Cardiac muscle cell (in vitro differentiated cells and primary cell): Measurements from ENCODE around the gene IST1. TPM values are rescaled to one million over a fixed set of nuclear protein-coding genes. Genes with fewer than 3 reads are reported as not detected.

Source experiments
- DNase-seq, 2 donors: peaks; one replicate each; pipeline versions ENCODE4 v3.0.0 to v3.0.0-alpha.2; 2010 to 2017; ENCODE audit warnings: low read depth in 1 of 2, low spot score in 1 of 2
- H3K27ac ChIP-seq: fragments of 200-600 bp; sonication (generic); 2 replicates; pipeline ENCODE4 v1.5.1; 2016
- H3K27me3 ChIP-seq: fragments of 200-600 bp; sonication (generic); 2 replicates; pipeline ENCODE4 v1.6.0; 2016; ENCODE audit warnings: control low read depth
- H3K36me3 ChIP-seq: fragments of 200-600 bp; sonication (generic); 2 replicates; pipeline ENCODE4 v1.5.1; 2016; ENCODE audit warnings: control low read depth
- H3K4me1 ChIP-seq: fragments of 200-600 bp; sonication (generic); 2 replicates; pipeline ENCODE4 v1.8.1; 2017; ENCODE audit warnings: low read depth, mild to moderate bottlenecking, mixed run types
- H3K4me3 ChIP-seq: fragments of 200-600 bp; sonication (generic); 2 replicates; pipeline ENCODE4 v1.5.1; 2016; ENCODE audit warnings: mild to moderate bottlenecking
- H3K9me3 ChIP-seq: fragments of 200-600 bp; sonication (generic); 2 replicates; pipeline ENCODE4 v1.5.1; 2017; ENCODE audit warnings: low read depth, mild to moderate bottlenecking, control low read depth
- polyA plus RNA-seq: library from polyadenylated mRNA; unstranded; fragments of >200 nt; fragmentation: Nextera tagmentation; extraction: Ambion mirVana; gene quantifications from 2 replicates; pipeline ENCODE4 v1.2.1, GENCODE V29; 2016
- total RNA-seq: library from RNA; depleted of rRNA; stranded (reverse); fragments of >200 nt; gene quantifications from 2 replicates; pipeline ENCODE4 v1.2.3, GENCODE V29; 2016
- TF ChIP-seq, protein P1 (sequence below): IDR thresholded peaks from 2 replicates; pipeline ENCODE4 v1.5.1; 2012; ENCODE audit warnings: low read depth, mild to moderate bottlenecking, low read length

IST1 gene
- total and polyA plus RNA-seq, 2 experiments from 2014 or later, result 164 to 248 TPM

DNA sequence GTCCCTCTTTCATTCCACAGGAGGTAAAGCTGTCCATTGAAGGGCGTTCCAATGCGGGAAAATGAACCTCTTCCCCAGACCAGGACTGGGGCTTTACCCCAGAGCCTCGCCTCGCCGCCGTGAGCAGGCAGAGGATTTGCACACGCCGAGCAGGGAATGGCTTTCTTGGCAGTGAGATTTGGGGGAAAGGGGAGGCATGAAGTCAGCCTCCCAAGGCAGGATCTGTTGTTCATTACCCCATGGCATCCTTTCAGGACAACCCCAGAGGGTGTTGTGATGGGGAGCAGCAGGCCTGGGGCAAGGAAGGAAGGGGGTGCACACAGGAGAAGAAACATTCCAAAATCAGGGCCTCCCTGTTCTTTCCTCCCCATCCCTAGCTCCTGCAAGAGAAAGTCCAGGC, 43.6 kb upstream of the IST1 start:
- Histone ChIP-seq H3K9me3 (no peaks in the 10 kb centered on the region), H3K4me3 (no peak overlapping the region), H3K27ac (no peak overlapping the region), H3K4me1 (peaks cover 4% of the 10 kb centered on the region), H3K36me3 (peaks cover 13% of the 10 kb centered on the region), H3K27me3 (no peaks in the 10 kb centered on the region)
- TF ChIP-seq, protein P1, sequence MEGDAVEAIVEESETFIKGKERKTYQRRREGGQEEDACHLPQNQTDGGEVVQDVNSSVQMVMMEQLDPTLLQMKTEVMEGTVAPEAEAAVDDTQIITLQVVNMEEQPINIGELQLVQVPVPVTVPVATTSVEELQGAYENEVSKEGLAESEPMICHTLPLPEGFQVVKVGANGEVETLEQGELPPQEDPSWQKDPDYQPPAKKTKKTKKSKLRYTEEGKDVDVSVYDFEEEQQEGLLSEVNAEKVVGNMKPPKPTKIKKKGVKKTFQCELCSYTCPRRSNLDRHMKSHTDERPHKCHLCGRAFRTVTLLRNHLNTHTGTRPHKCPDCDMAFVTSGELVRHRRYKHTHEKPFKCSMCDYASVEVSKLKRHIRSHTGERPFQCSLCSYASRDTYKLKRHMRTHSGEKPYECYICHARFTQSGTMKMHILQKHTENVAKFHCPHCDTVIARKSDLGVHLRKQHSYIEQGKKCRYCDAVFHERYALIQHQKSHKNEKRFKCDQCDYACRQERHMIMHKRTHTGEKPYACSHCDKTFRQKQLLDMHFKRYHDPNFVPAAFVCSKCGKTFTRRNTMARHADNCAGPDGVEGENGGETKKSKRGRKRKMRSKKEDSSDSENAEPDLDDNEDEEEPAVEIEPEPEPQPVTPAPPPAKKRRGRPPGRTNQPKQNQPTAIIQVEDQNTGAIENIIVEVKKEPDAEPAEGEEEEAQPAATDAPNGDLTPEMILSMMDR, result no peak
- DNase-seq, result no peak

- Histone ChIP-seq H3K36me3 (peaks cover 13% of the 10 kb centered on the region), H3K4me3 (no peak overlapping the region), H3K9me3 (no peaks in the 10 kb centered on the region), H3K4me1 (peaks cover under 1% of the 10 kb centered on the region), H3K27ac (no peak overlapping the region), H3K27me3 (no peaks in the 10 kb centered on the region)
- DNase-seq, result no peak
- TF ChIP-seq, protein P1, result no peak
Measured at GRCh38 chr16:71852158-71852557, 43.2 kb upstream of the IST1 start.

- no peak for DNase-seq
- H3K27me3 ChIP-seq, result no peaks in the 10 kb centered on the region
- peaks cover 13% of the 10 kb centered on the region for H3K36me3 ChIP-seq
Measured at GRCh38 chr16:71852561-71852960, 42.8 kb upstream of the IST1 start.

GRCh38 chr16:71853413-71853812, 41.9 kb upstream of the IST1 start:
- TF ChIP-seq, protein P1, result no peak
- no peak overlapping the region for H3K27ac ChIP-seq
- no peaks in the 10 kb centered on the region for H3K27me3 ChIP-seq
- DNase-seq, result no peak
- no peak overlapping the region for H3K4me3 ChIP-seq
- peaks cover 13% of the 10 kb centered on the region for H3K36me3 ChIP-seq
- no peaks in the 10 kb centered on the region for H3K4me1 ChIP-seq
- H3K9me3 ChIP-seq, result no peaks in the 10 kb centered on the region

More at GRCh38 chr16:71852561-71852960, 42.8 kb upstream of the IST1 start:
- Histone ChIP-seq H3K4me3 (no peak overlapping the region), H3K9me3 (no peaks in the 10 kb centered on the region), H3K4me1 (no peaks in the 10 kb centered on the region), H3K27ac (no peak overlapping the region)
- TF ChIP-seq, protein P1, result no peak

GRCh38 chr16:71854369-71854948, 40.9 kb upstream of the IST1 start:
- TF ChIP-seq, protein P1, result no peak
- H3K4me3 ChIP-seq, result no peak overlapping the region
- H3K27me3 ChIP-seq, result no peaks in the 10 kb centered on the region
- H3K4me1 ChIP-seq, result no peaks in the 10 kb centered on the region
- no peak for DNase-seq
- peaks cover 13% of the 10 kb centered on the region for H3K36me3 ChIP-seq
- no peaks in the 10 kb centered on the region for H3K9me3 ChIP-seq
- H3K27ac ChIP-seq, result no peak overlapping the region
